ENCODE results near the gene SCG2.
"Not testable (repeated sequence)": the region's sequence is repeated elsewhere in the genome, so short reads cannot be mapped to it uniquely, and the experiment has no call there.

SCG2 gene

GRCh38 chr2:223599640-223600380 is 2.4 kb downstream of the SCG2 start:
- DNase-seq (ENCODE audit: extremely low read depth, low read depth): no peak

GRCh38 chr2:223598994-223599639 is 3.0 kb downstream of the SCG2 start:
- no peak for DNase-seq (ENCODE audit: extremely low read depth, low read depth)
- TF ChIP-seq CTCF (IDR thresholded peaks at IDR 0.05; ENCODE audit: low read depth, low read length): no peak

More at GRCh38 chr2:223599640-223600380, 2.4 kb downstream of the SCG2 start:
- TF ChIP-seq CTCF (IDR thresholded peaks at IDR 0.05; ENCODE audit: low read depth, low read length): no peak

GRCh38 chr2:223597076-223597475 is 5.1 kb downstream of the SCG2 start:
- no peak for DNase-seq (ENCODE audit: extremely low read depth, low read depth)
- no peak for TF ChIP-seq CTCF (IDR thresholded peaks at IDR 0.05; ENCODE audit: low read depth, low read length)

GRCh38 chr2:223596208-223596607 is 6.0 kb downstream of the SCG2 start:
- DNase-seq (ENCODE audit: extremely low read depth, low read depth): no peak
- no peak for TF ChIP-seq CTCF (IDR thresholded peaks at IDR 0.05; ENCODE audit: low read depth, low read length)

GRCh38 chr2:223594831-223595230 is 7.3 kb downstream of the SCG2 start:
- TF ChIP-seq CTCF (IDR thresholded peaks at IDR 0.05; ENCODE audit: low read depth, low read length): no peak

GRCh38 chr2:223594259-223594658 is 7.9 kb downstream of the SCG2 start:
- DNase-seq (ENCODE audit: extremely low read depth, low read depth): no peak
- TF ChIP-seq CTCF (IDR thresholded peaks at IDR 0.05; ENCODE audit: low read depth, low read length): no peak

More at GRCh38 chr2:223594831-223595230, 7.3 kb downstream of the SCG2 start:
- DNase-seq (ENCODE audit: extremely low read depth, low read depth): no peak

- DNase-seq (ENCODE audit: extremely low read depth, low read depth): not testable (repeated sequence)
Observed at GRCh38 chr2:223592689-223593088, 9.5 kb downstream of the SCG2 start.
